ENCODE measurements around the gene RHPN2.
"Not testable (repeated sequence)": the region's sequence is repeated elsewhere in the genome, so short reads cannot be mapped to it uniquely, and the experiment has no call there.

Gene RHPN2

DNA sequence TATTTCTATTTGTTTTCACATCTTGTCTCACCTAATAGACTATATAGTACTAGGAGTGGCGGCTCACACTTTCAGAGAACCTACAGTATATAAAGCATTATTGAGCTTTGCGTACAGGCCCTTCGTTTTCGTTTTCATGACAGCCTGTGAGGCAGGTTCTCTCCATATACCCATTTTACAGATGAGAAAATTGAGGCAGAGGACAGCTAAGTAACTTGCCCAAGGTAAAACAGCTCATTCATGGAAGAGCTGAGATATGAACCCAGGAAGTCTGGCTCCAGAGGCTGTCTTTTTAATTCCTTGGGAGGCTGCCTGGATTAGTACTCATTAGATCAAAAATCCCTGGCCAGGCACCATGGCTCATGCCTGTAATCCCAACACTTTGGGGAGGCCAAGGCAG is 63.8 kb downstream of the RHPN2 start:
- H3K4me3 ChIP-seq (replicated peaks; ENCODE audit: low read depth, low read length): no peak overlapping the region
- TF ChIP-seq, protein P1, sequence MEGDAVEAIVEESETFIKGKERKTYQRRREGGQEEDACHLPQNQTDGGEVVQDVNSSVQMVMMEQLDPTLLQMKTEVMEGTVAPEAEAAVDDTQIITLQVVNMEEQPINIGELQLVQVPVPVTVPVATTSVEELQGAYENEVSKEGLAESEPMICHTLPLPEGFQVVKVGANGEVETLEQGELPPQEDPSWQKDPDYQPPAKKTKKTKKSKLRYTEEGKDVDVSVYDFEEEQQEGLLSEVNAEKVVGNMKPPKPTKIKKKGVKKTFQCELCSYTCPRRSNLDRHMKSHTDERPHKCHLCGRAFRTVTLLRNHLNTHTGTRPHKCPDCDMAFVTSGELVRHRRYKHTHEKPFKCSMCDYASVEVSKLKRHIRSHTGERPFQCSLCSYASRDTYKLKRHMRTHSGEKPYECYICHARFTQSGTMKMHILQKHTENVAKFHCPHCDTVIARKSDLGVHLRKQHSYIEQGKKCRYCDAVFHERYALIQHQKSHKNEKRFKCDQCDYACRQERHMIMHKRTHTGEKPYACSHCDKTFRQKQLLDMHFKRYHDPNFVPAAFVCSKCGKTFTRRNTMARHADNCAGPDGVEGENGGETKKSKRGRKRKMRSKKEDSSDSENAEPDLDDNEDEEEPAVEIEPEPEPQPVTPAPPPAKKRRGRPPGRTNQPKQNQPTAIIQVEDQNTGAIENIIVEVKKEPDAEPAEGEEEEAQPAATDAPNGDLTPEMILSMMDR (IDR thresholded peaks at IDR 0.05; ENCODE audit: low read depth, low read length, missing control alignments): no peak
- no peak for DNase-seq (ENCODE audit: extremely low read depth, low read depth)

- no peak for DNase-seq (ENCODE audit: extremely low read depth, low read depth)
- TF ChIP-seq, protein P1 (IDR thresholded peaks at IDR 0.05; ENCODE audit: low read depth, low read length, missing control alignments): no peak
- no peak overlapping the region for H3K4me3 ChIP-seq (replicated peaks; ENCODE audit: low read depth, low read length)
These were observed 64.2 kb downstream of the RHPN2 start for GRCh38 chr19:33000510-33000909.

GRCh38 chr19:32998722-32999121 is 66.0 kb downstream of the RHPN2 start:
- no peak for DNase-seq (ENCODE audit: extremely low read depth, low read depth)
- TF ChIP-seq, protein P1 (IDR thresholded peaks at IDR 0.05; ENCODE audit: low read depth, low read length, missing control alignments): no peak
- no peak overlapping the region for H3K4me3 ChIP-seq (replicated peaks; ENCODE audit: low read depth, low read length)

GRCh38 chr19:32997716-32998355 is 66.9 kb downstream of the RHPN2 start:
- TF ChIP-seq, protein P1 (IDR thresholded peaks at IDR 0.05; ENCODE audit: low read depth, low read length, missing control alignments): no peak
- DNase-seq (ENCODE audit: extremely low read depth, low read depth): no peak
- no peak overlapping the region for H3K4me3 ChIP-seq (replicated peaks; ENCODE audit: low read depth, low read length)

- not testable (repeated sequence) for DNase-seq (ENCODE audit: extremely low read depth, low read depth); H3K4me3 ChIP-seq (replicated peaks; ENCODE audit: low read depth, low read length)
These were observed 67.6 kb downstream of the RHPN2 start for GRCh38 chr19:32997061-32997464.

DNA sequence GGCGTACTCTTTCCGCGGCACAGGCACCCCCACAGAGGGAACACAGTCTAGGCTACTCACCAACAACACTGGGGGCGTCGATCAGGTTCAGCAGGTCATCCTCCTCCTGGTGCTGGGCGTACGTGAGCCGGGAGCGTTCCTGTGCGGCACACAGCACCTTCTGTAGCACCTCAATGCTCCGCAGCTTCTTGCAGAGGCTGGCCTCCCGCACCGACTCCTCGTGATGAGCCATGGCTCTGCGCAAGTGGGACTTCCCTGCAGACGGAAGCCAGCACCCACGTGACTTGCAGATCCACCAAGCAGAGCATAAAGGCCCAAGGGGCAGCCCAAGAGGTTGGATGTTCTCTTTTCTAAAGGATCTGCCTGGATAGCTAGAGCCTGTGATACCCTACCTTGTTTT is 68.7 kb downstream of the RHPN2 start:
- not testable (repeated sequence) for DNase-seq (ENCODE audit: extremely low read depth, low read depth); H3K4me3 ChIP-seq (replicated peaks; ENCODE audit: low read depth, low read length)

DNA sequence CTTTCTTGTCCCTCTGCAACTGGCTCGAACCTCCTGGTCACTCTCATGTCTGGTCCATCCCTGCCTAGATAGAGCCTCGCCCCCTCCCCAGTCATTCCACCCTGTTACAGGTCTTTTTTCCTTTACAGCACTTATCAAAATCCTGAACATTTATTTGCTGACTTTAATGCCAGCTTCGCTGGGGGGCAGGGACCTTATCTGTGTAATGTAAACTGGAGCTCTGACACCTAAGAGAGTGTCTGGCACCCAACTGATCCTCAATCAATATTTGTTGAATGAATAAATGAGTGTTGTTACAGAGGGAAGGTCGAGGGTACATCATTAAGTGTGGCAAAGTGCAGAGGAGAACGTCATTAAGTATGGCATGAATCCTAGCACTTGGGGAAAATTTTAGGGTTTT is 76.0 kb downstream of the RHPN2 start:
- TF ChIP-seq, protein P1 (IDR thresholded peaks at IDR 0.05; ENCODE audit: low read depth, low read length, missing control alignments): no peak
- no peak overlapping the region for H3K4me3 ChIP-seq (replicated peaks; ENCODE audit: low read depth, low read length)
- DNase-seq (ENCODE audit: extremely low read depth, low read depth): no peak

DNA sequence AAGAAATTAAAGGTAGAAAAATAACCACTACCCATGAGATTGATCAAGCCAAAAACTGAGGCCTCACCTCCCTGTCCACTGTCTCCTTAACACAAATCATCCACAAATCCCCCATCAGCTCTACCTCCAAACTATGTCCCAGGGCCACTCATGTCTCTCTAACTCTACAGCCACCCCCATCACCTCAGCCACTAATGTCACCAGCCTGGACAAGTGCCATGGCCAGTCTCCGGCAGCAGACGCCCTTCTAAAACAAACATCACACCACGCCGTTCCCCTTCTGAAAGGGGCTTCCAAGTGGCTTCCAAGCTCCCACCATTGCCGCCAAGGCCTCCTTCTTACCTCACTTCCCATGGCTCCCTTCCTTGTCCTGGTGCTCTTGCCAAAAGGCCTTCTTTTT is 76.4 kb downstream of the RHPN2 start:
- not testable (repeated sequence) for DNase-seq (ENCODE audit: extremely low read depth, low read depth); H3K4me3 ChIP-seq (replicated peaks; ENCODE audit: low read depth, low read length)

GRCh38 chr19:32982488-32982887 is 82.2 kb downstream of the RHPN2 start:
- not testable (repeated sequence) for DNase-seq (ENCODE audit: extremely low read depth, low read depth); H3K4me3 ChIP-seq (replicated peaks; ENCODE audit: low read depth, low read length)

DNA sequence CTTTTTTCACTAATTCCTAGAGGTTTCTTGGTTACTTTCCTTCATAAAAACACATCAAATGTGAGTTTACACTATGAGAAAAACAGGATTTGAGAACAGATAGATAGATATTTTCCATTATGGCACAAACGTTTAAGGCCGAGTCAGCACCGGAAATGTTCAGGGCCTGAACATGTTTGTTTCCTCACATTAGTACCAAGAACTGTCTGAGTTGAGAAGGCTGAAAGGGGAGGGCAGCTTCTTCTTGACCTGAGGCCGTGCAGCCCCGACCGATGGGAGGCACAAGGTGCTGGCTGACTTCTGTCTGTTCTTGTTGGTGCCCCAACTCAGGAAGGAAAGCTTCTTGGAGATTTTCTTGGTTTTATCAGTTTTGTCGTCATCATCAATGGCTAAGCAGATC is 84.9 kb downstream of the RHPN2 start:
- not testable (repeated sequence) for DNase-seq (ENCODE audit: extremely low read depth, low read depth); H3K4me3 ChIP-seq (replicated peaks; ENCODE audit: low read depth, low read length)

DNA sequence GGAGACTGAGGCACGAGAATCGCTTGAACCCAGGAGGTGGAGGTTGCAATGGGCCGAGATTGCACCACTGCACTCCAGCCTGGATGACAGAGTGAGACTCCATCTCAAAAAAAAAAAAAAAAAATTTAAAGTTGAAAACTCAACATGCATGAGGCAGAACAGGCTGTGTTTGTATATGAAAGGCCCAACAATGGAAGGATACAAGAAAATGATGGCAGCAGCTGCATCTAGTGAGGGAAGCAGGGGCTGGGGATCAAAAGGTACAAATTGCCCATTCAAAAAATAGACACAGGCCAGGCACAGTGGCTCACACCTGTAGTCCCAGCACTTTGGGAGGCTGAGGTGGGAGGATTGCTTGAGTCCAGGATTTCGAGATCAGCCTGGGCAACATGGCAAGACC is 86.9 kb downstream of the RHPN2 start:
- not testable (repeated sequence) for H3K4me3 ChIP-seq (replicated peaks; ENCODE audit: low read depth, low read length); DNase-seq (ENCODE audit: extremely low read depth, low read depth)

Data from HFF-Myc (cell line).